Keratinocyte (primary cell): ENCODE measurements around the gene CNDP2.

Source experiments
- EZH2 ChIP-seq: IDR thresholded peaks from one replicate; pipeline ENCODE4 v1.6.1; 2012; ENCODE audit warnings: inconsistent platforms, mild to moderate bottlenecking, low read length, moderate library complexity
- TF ChIP-seq, protein P1 (sequence below), 3 experiments: IDR thresholded peaks in 1 of 3; conservative IDR thresholded peaks in 1 of 3; optimal IDR thresholded peaks in 1 of 3; 2 replicates in 2 of 3; 3 replicates in 1 of 3; pipeline versions ENCODE3 to v1.5.1; 2011; ENCODE audit warnings: low read length in 3 of 3, mild to moderate bottlenecking in 3 of 3, moderate library complexity in 2 of 3, control low read depth in 1 of 3, inconsistent platforms in 1 of 3; ENCODE audit not compliant: insufficient read depth in 2 of 3; ENCODE audit errors: extremely low read depth in 1 of 3

- TF ChIP-seq, protein P1, sequence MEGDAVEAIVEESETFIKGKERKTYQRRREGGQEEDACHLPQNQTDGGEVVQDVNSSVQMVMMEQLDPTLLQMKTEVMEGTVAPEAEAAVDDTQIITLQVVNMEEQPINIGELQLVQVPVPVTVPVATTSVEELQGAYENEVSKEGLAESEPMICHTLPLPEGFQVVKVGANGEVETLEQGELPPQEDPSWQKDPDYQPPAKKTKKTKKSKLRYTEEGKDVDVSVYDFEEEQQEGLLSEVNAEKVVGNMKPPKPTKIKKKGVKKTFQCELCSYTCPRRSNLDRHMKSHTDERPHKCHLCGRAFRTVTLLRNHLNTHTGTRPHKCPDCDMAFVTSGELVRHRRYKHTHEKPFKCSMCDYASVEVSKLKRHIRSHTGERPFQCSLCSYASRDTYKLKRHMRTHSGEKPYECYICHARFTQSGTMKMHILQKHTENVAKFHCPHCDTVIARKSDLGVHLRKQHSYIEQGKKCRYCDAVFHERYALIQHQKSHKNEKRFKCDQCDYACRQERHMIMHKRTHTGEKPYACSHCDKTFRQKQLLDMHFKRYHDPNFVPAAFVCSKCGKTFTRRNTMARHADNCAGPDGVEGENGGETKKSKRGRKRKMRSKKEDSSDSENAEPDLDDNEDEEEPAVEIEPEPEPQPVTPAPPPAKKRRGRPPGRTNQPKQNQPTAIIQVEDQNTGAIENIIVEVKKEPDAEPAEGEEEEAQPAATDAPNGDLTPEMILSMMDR (optimal IDR thresholded peaks at IDR 0.05 in 1 of 3, IDR thresholded peaks at IDR 0.05 in 1 of 3, conservative IDR thresholded peaks at IDR 0.05 in 1 of 3; ENCODE audit: extremely low read depth in 1 of 3, insufficient read depth in 2 of 3, low read length in 3 of 3) = no peak
- TF ChIP-seq EZH2 = no peak
Measured at GRCh38 chr18:74498712-74499627, 2.8 kb downstream of the CNDP2 start.
